GM12878 (cell line): ENCODE results near the gene TBC1D2B. TPM values are rescaled to one million over a fixed set of nuclear protein-coding genes. Genes with fewer than 3 reads are reported as not detected.

Experiments
- ATAC-seq: fragments of 200-7000 bp; cut with Tn5 transposase; 3 replicates; pipeline ENCODE4 v1.9.1; 2020; ENCODE audit warnings: mild to moderate bottlenecking, moderate library complexity
- BruUV-seq: library from RNA; stranded (reverse); fragments of 400-500 nt; replicated peaks from 2 replicates; lab custom pipeline; 2021; lab: Mats Ljungman, UMichigan
- CTCF ChIA-PET: fragments of 300-600 bp; sonication (Branson Sonifier 250); formaldehyde crosslinking; extraction: SDS; loops from one replicate; lab custom pipeline; 2021; ENCODE audit warnings: inconsistent platforms; lab: Yijun Ruan, JAX
- POLR2A ChIA-PET: fragments of 350-600 bp; formaldehyde crosslinking; extraction: SDS; loops from one replicate; lab custom pipeline; 2021; ENCODE audit warnings: inconsistent platforms; lab: Charles Lee
- RAD21 ChIA-PET: fragments of 300-600 bp; sonication (Branson Sonifier 250); formaldehyde crosslinking; loops from one replicate; lab custom pipeline; 2023; ENCODE audit warnings: antibody characterized with exemption; ENCODE audit not compliant: unreplicated experiment; lab: Charles Lee
- SMC1A ChIA-PET: fragments of 300-600 bp; sonication (Branson Sonifier 250); formaldehyde crosslinking; loops from one replicate; lab custom pipeline; 2023; ENCODE audit not compliant: unreplicated experiment, uncharacterized antibody; lab: Charles Lee
- DNase-seq: peaks from one replicate; pipeline ENCODE4 v3.0.0-alpha.2; 2011; ENCODE audit warnings: low read depth, low spot score
- FAIRE-seq: peaks from 3 replicates; lab custom pipeline; 2011; peaks lifted over from hg19 to GRCh38; lab: Jason Lieb, UNC
- H2AFZ ChIP-seq: 2 replicates; pipeline ENCODE4 v1.6.0; 2011; ENCODE audit warnings: low read depth, low read length, control low read depth; ENCODE audit not compliant: control insufficient read depth
- H3K27ac ChIP-seq: 2 replicates; pipeline ENCODE4 v1.5.1; 2011; ENCODE audit warnings: control low read depth; ENCODE audit not compliant: control insufficient read depth, insufficient read depth
- H3K27me3 ChIP-seq, 2 experiments: replicated peaks in 1 of 2; 2 replicates each; pipeline versions ENCODE4 v1.6.0 to v1.6.1; 2011; ENCODE audit warnings: low read length in 1 of 2; ENCODE audit not compliant: control insufficient read depth in 2 of 2, insufficient read depth in 2 of 2
- H3K36me3 ChIP-seq, 2 experiments: 2 replicates each; pipeline ENCODE4 v1.5.1; 2011; ENCODE audit warnings: low read length in 1 of 2; ENCODE audit not compliant: control insufficient read depth in 2 of 2, insufficient read depth in 2 of 2
- H3K4me1 ChIP-seq: 2 replicates; pipeline ENCODE4 v1.6.1; 2011; ENCODE audit warnings: mild to moderate bottlenecking, low read length, moderate library complexity, mixed read lengths; ENCODE audit not compliant: control insufficient read depth, insufficient read depth
- H3K4me2 ChIP-seq: 2 replicates; pipeline ENCODE4 v1.6.0; 2011; ENCODE audit warnings: control low read depth; ENCODE audit not compliant: control insufficient read depth, insufficient read depth
- H3K4me3 ChIP-seq: fragments of 200-600 bp; sonication (generic); 2 replicates; pipeline ENCODE4 v1.5.1; 2016
- H3K79me2 ChIP-seq: 2 replicates; pipeline ENCODE4 v1.6.0; 2011; ENCODE audit warnings: low read length; ENCODE audit not compliant: control insufficient read depth, insufficient read depth
- H3K9ac ChIP-seq: 2 replicates; pipeline ENCODE4 v1.8.0; 2011; ENCODE audit warnings: low read length, control low read depth, mixed read lengths; ENCODE audit not compliant: control insufficient read depth, insufficient read depth
- H3K9me3 ChIP-seq: replicated peaks from 3 replicates; pipeline ENCODE4 v1.5.1; 2011; ENCODE audit warnings: mild to moderate bottlenecking, low read length; ENCODE audit not compliant: control insufficient read depth, insufficient read depth
- H4K20me1 ChIP-seq: 2 replicates; pipeline ENCODE4 v1.6.0; 2011; ENCODE audit not compliant: control insufficient read depth, insufficient read depth
- CEBPB ChIP-seq, 2 experiments: fragments of 150-350 bp in 1 of 2; IDR thresholded peaks; 2 replicates each; pipeline ENCODE4 v1.6.1; 2012 to 2014; ENCODE audit warnings: low read depth in 2 of 2, low read length in 2 of 2, borderline replicate concordance in 1 of 2, inconsistent platforms in 1 of 2
- JUND ChIP-seq: IDR thresholded peaks from 2 replicates; pipeline ENCODE4 v1.6.1; 2012; ENCODE audit warnings: low read depth, mild to moderate bottlenecking, low read length, improper control_type of control experiment, moderate library complexity
- SMC3 ChIP-seq: IDR thresholded peaks from 2 replicates; pipeline ENCODE4 v1.6.1; 2011; ENCODE audit warnings: low read length, improper control_type of control experiment, borderline replicate concordance
- SUPT20H ChIP-seq: IDR thresholded peaks from 2 replicates; pipeline ENCODE4 v1.6.1; 2011; ENCODE audit warnings: low read depth, mild to moderate bottlenecking, low read length, moderate library complexity, borderline replicate concordance; ENCODE audit not compliant: control insufficient read depth
- TARDBP ChIP-seq: IDR thresholded peaks from 2 replicates; pipeline ENCODE4 v1.6.1; 2016; ENCODE audit warnings: borderline replicate concordance
- TBL1XR1 ChIP-seq: IDR thresholded peaks from 2 replicates; pipeline ENCODE4 v1.6.1; 2012; ENCODE audit warnings: low read depth, low read length, improper control_type of control experiment
- TCF7 ChIP-seq: IDR thresholded peaks from 2 replicates; pipeline ENCODE4 v1.6.1; 2014; ENCODE audit warnings: antibody characterized with exemption, borderline replicate concordance
- ZNF24 ChIP-seq: fragments of 450-650 bp; IDR thresholded peaks from 2 replicates; pipeline ENCODE4 v1.6.1; 2017; ENCODE audit warnings: antibody characterized with exemption, mild to moderate bottlenecking
- WGBS: methylation state at CpG from one replicate; pipeline ENCODE4 v1.1.6; 2016; ENCODE audit warnings: low lambda C conversion rate; ENCODE audit not compliant: insufficient replicate concordance, insufficient coverage; ENCODE audit errors: missing lambda C conversion rate; 5-methylcytosine and 5-hydroxymethylcytosine counted together
- in situ Hi-C: fragments of 300-500 bp; cut with MboI; formaldehyde crosslinking; loops from 9 replicates; pipeline ENCODE4 v1.14.3; 2018; ENCODE audit warnings: mixed read lengths
- intact Hi-C: fragments of 100-400 bp; cut with micrococcal nuclease; formaldehyde crosslinking; loops from one replicate; pipeline ENCODE4 v1.14.2; 2022; ENCODE audit not compliant: unreplicated experiment
- polyA plus RNA-seq, 11 experiments: library from polyadenylated mRNA; depleted of rRNA in 4 of 11; unstranded in 6 of 11; stranded (reverse) in 5 of 11; fragments of >200 nt; fragmentation: Nextera tagmentation in 4 of 11; fragmentation: Illumina TruSeq in 1 of 11; extraction: Ambion mirVana in 4 of 11; extraction: Trizol in 1 of 11; gene quantifications; 1 replicate in 1 of 11; 2 replicates in 10 of 11; pipeline versions ENCODE4 v1.2.1 to v1.2.3, GENCODE V29; 2011 to 2016; ENCODE audit warnings: inconsistent platforms in 2 of 11, missing spikeins in 2 of 11, low read depth in 1 of 11
- total RNA-seq, 4 experiments: library from RNA; depleted of rRNA in 3 of 4; stranded (reverse); fragments of >200 nt in 3 of 4; fragmentation: Illumina TruSeq in 1 of 4; extraction: Trizol in 1 of 4; gene quantifications; 2 replicates each; pipeline versions ENCODE4 v1.2.1 to v1.2.3, GENCODE V29; 2013 to 2021
- TF ChIP-seq, protein P1 (sequence below): fragments of 450-650 bp; IDR thresholded peaks from 2 replicates; pipeline ENCODE4 v1.6.1; 2017; ENCODE audit warnings: mild to moderate bottlenecking
- TF ChIP-seq, protein P2 (sequence below): fragments of 150-350 bp; IDR thresholded peaks from 2 replicates; pipeline ENCODE4 v1.6.1; 2016; ENCODE audit warnings: low read depth, low read length
- TF ChIP-seq, protein P3 (sequence below): fragments of 450-650 bp; IDR thresholded peaks from 2 replicates; pipeline ENCODE4 v1.6.1; 2014; ENCODE audit warnings: mild to moderate bottlenecking

Gene TBC1D2B
- total and polyA plus RNA-seq, 10 of the 15 experiments (the other 5 are each of a cell fraction or from before 2014, with no cell fraction given), result 1.3 to 53.4 (median 19.4) TPM

DNA sequence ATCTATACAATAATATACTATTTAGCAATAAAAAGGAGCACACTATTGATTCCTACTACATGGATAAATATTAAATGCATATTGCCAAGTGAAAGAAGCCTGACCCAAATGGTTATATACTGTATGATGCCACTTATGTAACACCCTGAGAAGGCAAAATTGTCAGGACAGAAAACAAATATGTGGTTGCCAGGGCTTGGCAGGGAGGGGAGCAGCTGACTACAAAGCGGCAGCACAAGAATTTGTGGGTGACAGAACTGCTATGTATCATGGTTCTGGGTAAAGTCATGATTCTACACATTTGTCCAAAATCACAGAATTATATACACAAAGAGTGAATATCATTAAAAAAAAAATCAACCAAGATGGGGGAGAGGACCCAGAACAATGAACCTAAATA is 22.5 kb downstream of the TBC1D2B start:
- intact Hi-C loops, result no loop called here
- in situ Hi-C loops, result no loop called here
- no TSS peak for BruUV-seq
- ChIA-PET RAD21 (interaction anchor here (1.2 to 9.0 kb wide), 3 partner anchors 14 to 53 kb away, joined by 3 to 170 read pairs (median 5); no protein-coding TSS in a partner anchor), SMC1A (interaction anchor here (0.9 to 14.4 kb wide), 6 partner anchors 8 to 36 kb away, joined by 3 to 305 read pairs (median 7); no protein-coding TSS in a partner anchor), POLR2A (interaction anchor here (1.2 to 6.0 kb wide), 3 partner anchors 8 to 19 kb away, joined by 3 to 79 read pairs (median 6); no protein-coding TSS in a partner anchor), CTCF (interaction anchor here (1.1 to 9.1 kb wide), 5 partner anchors 8 to 55 kb away, joined by 3 to 158 read pairs (median 4); partner anchors contain the start of gene TBC1D2B)
- Histone ChIP-seq H3K27me3 (no peaks in the 10 kb centered on the region), H3K36me3 (peaks cover 5 to 14% of the 10 kb centered on the region in 2 experiments), H2AFZ (no peak overlapping the region), H4K20me1 (no peaks in the 10 kb centered on the region), H3K27ac (no peak overlapping the region), H3K4me1 (peaks cover 71% of the 10 kb centered on the region), H3K9me3 (no peaks in the 10 kb centered on the region), H3K4me2 (no peak overlapping the region), H3K79me2 (peaks cover 53% of the 10 kb centered on the region), H3K9ac (no peak overlapping the region), H3K4me3 (no peak overlapping the region)
- TF ChIP-seq TARDBP (no peak), SMC3 (no peak), CEBPB (IDR thresholded peaks at IDR 0.05; ENCODE audit: borderline replicate concordance in 1 of 2, low read depth in 2 of 2, low read length in 2 of 2) (no peak), TCF7 (no peak), TBL1XR1 (no peak), SUPT20H (no peak), ZNF24 (no peak), JUND (no peak)
- TF ChIP-seq, protein P1, sequence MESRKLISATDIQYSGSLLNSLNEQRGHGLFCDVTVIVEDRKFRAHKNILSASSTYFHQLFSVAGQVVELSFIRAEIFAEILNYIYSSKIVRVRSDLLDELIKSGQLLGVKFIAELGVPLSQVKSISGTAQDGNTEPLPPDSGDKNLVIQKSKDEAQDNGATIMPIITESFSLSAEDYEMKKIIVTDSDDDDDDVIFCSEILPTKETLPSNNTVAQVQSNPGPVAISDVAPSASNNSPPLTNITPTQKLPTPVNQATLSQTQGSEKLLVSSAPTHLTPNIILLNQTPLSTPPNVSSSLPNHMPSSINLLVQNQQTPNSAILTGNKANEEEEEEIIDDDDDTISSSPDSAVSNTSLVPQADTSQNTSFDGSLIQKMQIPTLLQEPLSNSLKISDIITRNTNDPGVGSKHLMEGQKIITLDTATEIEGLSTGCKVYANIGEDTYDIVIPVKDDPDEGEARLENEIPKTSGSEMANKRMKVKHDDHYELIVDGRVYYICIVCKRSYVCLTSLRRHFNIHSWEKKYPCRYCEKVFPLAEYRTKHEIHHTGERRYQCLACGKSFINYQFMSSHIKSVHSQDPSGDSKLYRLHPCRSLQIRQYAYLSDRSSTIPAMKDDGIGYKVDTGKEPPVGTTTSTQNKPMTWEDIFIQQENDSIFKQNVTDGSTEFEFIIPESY, result no peak
- TF ChIP-seq, protein P2, sequence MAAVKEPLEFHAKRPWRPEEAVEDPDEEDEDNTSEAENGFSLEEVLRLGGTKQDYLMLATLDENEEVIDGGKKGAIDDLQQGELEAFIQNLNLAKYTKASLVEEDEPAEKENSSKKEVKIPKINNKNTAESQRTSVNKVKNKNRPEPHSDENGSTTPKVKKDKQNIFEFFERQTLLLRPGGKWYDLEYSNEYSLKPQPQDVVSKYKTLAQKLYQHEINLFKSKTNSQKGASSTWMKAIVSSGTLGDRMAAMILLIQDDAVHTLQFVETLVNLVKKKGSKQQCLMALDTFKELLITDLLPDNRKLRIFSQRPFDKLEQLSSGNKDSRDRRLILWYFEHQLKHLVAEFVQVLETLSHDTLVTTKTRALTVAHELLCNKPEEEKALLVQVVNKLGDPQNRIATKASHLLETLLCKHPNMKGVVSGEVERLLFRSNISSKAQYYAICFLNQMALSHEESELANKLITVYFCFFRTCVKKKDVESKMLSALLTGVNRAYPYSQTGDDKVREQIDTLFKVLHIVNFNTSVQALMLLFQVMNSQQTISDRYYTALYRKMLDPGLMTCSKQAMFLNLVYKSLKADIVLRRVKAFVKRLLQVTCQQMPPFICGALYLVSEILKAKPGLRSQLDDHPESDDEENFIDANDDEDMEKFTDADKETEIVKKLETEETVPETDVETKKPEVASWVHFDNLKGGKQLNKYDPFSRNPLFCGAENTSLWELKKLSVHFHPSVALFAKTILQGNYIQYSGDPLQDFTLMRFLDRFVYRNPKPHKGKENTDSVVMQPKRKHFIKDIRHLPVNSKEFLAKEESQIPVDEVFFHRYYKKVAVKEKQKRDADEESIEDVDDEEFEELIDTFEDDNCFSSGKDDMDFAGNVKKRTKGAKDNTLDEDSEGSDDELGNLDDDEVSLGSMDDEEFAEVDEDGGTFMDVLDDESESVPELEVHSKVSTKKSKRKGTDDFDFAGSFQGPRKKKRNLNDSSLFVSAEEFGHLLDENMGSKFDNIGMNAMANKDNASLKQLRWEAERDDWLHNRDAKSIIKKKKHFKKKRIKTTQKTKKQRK, result no peak
- TF ChIP-seq, protein P3, sequence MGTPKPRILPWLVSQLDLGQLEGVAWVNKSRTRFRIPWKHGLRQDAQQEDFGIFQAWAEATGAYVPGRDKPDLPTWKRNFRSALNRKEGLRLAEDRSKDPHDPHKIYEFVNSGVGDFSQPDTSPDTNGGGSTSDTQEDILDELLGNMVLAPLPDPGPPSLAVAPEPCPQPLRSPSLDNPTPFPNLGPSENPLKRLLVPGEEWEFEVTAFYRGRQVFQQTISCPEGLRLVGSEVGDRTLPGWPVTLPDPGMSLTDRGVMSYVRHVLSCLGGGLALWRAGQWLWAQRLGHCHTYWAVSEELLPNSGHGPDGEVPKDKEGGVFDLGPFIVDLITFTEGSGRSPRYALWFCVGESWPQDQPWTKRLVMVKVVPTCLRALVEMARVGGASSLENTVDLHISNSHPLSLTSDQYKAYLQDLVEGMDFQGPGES, result no peak
- ATAC-seq (no peak), FAIRE-seq (no peak), DNase-seq (no peak)
- WGBS, result 88% methylated on average over 1 of the region's 1 CpG
